Neural progenitor cell (in vitro differentiated cells): ENCODE measurements around the gene S100A3.
"Not testable (repeated sequence)": the region's sequence is repeated elsewhere in the genome, so short reads cannot be mapped to it uniquely, and the experiment has no call there.

Source experiments
- CTCF ChIP-seq: fragments of 200-600 bp; sonication (generic); IDR thresholded peaks from 2 replicates; pipeline ENCODE4 v1.5.1; 2017; ENCODE audit warnings: antibody characterized with exemption, mild to moderate bottlenecking
- EZH2phosphoT487 ChIP-seq: fragments of 200-600 bp; sonication (generic); IDR thresholded peaks from 2 replicates; pipeline ENCODE4 v1.6.1; 2017; ENCODE audit warnings: antibody characterized with exemption

DNA sequence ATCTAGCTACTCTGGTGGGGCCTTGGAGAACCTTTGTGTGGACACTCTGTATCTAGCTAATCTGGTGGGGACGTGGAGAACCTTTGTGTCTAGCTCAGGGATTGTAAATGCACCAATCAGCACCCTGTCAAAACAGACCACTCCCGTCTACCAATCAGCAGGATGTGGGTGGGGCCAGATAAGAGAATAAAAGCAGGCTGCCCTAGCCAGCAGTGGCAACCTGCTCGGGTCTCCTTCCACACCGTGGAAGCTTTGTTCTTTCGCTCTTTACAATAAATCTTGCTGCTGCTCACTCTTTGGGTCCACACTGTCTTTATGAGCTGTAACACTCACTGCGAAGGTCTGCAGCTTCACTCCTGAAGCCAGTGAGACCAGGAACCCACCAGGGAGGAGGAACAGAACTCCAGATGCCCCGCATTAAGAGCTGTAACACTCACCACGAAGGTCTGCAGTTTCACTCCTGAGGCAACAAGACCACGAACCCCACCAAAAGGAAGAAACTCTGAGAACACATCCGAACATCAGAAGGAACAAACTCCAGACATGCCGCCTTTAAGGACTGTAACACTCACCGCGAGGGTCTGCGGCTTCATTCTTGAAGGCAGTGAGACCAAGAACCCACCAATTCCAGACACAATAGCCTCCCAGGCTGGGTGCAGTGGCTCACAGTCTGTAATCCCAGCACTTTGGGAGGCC is 26.6 kb downstream of the S100A3 start:
- TF ChIP-seq CTCF, EZH2phosphoT487: not testable (repeated sequence)
